ENCODE measurements around the gene ASPN.

ASPN gene

GRCh38 chr9:92482329-92482728 is at the start of gene ASPN:
Gene ASPN, minus strand, starts transcription at chr9:92482506.
- DNase-seq, result peak in 1 of 2 experiments; percentile 7
- TF ChIP-seq POLR2A (IDR thresholded peaks at IDR 0.05; ENCODE audit: low read length) (no peak), GATA1 (IDR thresholded peaks at IDR 0.05; ENCODE audit: low read depth, low read length) (no peak)

DNA sequence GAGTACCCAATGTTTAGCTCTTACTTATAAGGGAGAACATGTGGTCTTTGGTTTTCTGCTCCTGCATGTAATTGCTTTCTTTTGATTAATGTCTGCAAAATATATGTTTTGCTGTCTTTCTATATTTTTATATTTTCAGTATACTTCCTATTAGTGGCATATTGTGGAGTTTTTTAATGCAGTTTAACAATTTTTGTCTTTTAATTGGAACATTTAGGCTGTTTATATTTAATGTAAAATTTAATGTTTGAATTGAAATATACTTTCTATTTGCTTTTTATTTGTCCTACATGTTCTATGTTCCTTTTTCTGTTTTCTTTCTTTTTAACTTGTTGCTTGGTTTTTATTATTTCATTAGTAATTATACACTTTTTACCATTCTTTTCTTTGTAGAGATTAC is 48.6 kb upstream of the ASPN start:
- no peak for TF ChIP-seq POLR2A (IDR thresholded peaks at IDR 0.05; ENCODE audit: low read length)
- TF ChIP-seq GATA1 (IDR thresholded peaks at IDR 0.05; ENCODE audit: low read depth, low read length), result no peak
- DNase-seq, result no peak

- TF ChIP-seq POLR2A (IDR thresholded peaks at IDR 0.05; ENCODE audit: low read length) (no peak), GATA1 (IDR thresholded peaks at IDR 0.05; ENCODE audit: low read depth, low read length) (no peak)
- no peak for DNase-seq
Measured at GRCh38 chr9:92529124-92529523, 46.8 kb upstream of the ASPN start.

DNA sequence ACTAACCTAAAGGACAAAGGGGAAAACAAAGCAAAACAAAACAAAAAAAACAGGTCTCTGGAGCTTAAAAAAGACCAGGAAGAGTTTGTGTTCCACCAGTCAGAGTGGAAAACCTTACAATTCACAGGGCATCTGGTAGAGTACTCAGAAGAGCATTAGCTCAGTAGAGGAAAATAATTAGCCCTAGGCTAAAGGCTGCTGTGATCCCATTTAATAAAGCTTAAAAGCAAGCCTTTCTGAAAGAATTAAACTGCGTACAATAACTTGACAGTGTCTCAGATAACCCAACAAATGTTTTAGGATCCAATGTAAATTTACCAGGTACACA is 46.2 kb upstream of the ASPN start:
- no peak for DNase-seq
- no peak for TF ChIP-seq GATA1 (IDR thresholded peaks at IDR 0.05; ENCODE audit: low read depth, low read length)
- TF ChIP-seq POLR2A (IDR thresholded peaks at IDR 0.05; ENCODE audit: low read length), result no peak

- no peak for TF ChIP-seq GATA1 (IDR thresholded peaks at IDR 0.05; ENCODE audit: low read depth, low read length)
- TF ChIP-seq POLR2A (IDR thresholded peaks at IDR 0.05; ENCODE audit: low read length), result no peak
- DNase-seq, result no peak
Measured at GRCh38 chr9:92527832-92528521, 45.7 kb upstream of the ASPN start.

DNA sequence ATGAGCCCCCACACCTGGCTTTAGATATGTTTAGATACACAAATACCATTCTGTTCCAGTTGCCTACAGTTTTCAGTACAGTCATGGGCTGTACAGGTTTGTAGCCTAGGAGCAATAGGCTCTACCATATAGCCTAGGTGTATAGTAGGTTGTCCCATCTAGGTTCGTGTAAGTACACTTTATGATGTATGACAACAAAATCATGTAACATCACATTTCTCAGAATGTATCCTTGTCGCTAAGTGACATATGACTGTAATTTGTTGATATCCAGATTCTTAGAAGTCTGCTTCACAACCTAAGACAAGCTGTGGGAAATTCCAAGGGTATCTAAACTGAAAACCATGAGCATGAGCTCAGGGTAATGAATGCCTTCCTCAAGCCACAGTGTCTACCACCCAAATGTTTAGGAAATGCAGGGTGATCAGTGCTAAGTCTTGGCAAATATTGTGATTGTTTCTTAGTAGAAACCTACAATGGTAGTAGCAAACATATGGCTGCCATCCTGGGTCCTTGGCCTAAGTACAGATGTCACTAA is 45.1 kb upstream of the ASPN start:
- no peak for DNase-seq
- TF ChIP-seq POLR2A (IDR thresholded peaks at IDR 0.05; ENCODE audit: low read length) (no peak), GATA1 (IDR thresholded peaks at IDR 0.05; ENCODE audit: low read depth, low read length) (no peak)

DNA sequence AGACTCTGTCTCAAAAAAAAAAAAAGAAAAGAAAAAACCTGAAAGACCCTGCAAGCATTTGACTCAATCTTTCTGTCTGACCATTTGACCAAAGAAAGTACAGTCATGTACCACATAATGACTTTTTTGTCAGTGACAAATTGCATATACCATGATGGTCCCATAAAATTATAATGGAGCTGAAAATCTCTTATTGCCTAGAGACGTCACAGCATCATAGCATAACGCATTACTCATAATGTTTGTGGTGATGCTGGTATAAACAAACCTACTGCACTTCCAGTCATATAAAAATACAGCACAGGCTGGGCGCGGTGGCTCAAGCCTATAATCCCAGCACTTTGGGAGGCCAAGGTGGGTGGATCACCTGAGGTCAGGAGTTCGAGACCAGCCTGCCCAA is 43.0 kb upstream of the ASPN start:
- no peak for TF ChIP-seq POLR2A (IDR thresholded peaks at IDR 0.05; ENCODE audit: low read length)
- no peak for TF ChIP-seq GATA1 (IDR thresholded peaks at IDR 0.05; ENCODE audit: low read depth, low read length)
- DNase-seq, result no peak

- no peak for DNase-seq
- TF ChIP-seq POLR2A (IDR thresholded peaks at IDR 0.05; ENCODE audit: low read length) (no peak), GATA1 (IDR thresholded peaks at IDR 0.05; ENCODE audit: low read depth, low read length) (no peak)
Measured at GRCh38 chr9:92524881-92525280, 42.6 kb upstream of the ASPN start.

- TF ChIP-seq POLR2A (IDR thresholded peaks at IDR 0.05; ENCODE audit: low read length), result no peak
- no peak for TF ChIP-seq GATA1 (IDR thresholded peaks at IDR 0.05; ENCODE audit: low read depth, low read length)
- DNase-seq, result peak; percentile 11 to 52
Measured at GRCh38 chr9:92522983-92523970, 41.0 kb upstream of the ASPN start.

GRCh38 chr9:92520837-92521236 is 38.5 kb upstream of the ASPN start:
- TF ChIP-seq POLR2A (IDR thresholded peaks at IDR 0.05; ENCODE audit: low read length), result no peak
- TF ChIP-seq GATA1 (IDR thresholded peaks at IDR 0.05; ENCODE audit: low read depth, low read length), result no peak
- peak; percentile 24 to 32 for DNase-seq

GRCh38 chr9:92518199-92518598 is 35.9 kb upstream of the ASPN start:
- TF ChIP-seq GATA1 (IDR thresholded peaks at IDR 0.05; ENCODE audit: low read depth, low read length) (no peak), POLR2A (IDR thresholded peaks at IDR 0.05; ENCODE audit: low read length) (no peak)
- no peak for DNase-seq

- no peak for DNase-seq
- TF ChIP-seq POLR2A (IDR thresholded peaks at IDR 0.05; ENCODE audit: low read length) (no peak), GATA1 (IDR thresholded peaks at IDR 0.05; ENCODE audit: low read depth, low read length) (no peak)
Measured at GRCh38 chr9:92517046-92517445, 34.7 kb upstream of the ASPN start.

GRCh38 chr9:92516521-92516920 is 34.2 kb upstream of the ASPN start:
- DNase-seq, result no peak
- TF ChIP-seq GATA1 (IDR thresholded peaks at IDR 0.05; ENCODE audit: low read depth, low read length) (no peak), POLR2A (IDR thresholded peaks at IDR 0.05; ENCODE audit: low read length) (no peak)

- TF ChIP-seq GATA1 (IDR thresholded peaks at IDR 0.05; ENCODE audit: low read depth, low read length) (no peak), POLR2A (IDR thresholded peaks at IDR 0.05; ENCODE audit: low read length) (no peak)
- DNase-seq, result no peak
Measured at GRCh38 chr9:92514635-92515034, 32.3 kb upstream of the ASPN start.
